Endothelial cell of umbilical vein (primary cell): Measurements from ENCODE around the gene CTSV.

Experiments used
- CTCF ChIP-seq, 2 donors: IDR thresholded peaks; 1 replicate in 1 of 2; 2 replicates in 1 of 2; pipeline ENCODE4 v1.5.1; 2011; ENCODE audit warnings: low read length in 2 of 2, mild to moderate bottlenecking in 2 of 2, moderate library complexity in 2 of 2, control low read depth in 1 of 2, inconsistent platforms in 1 of 2, low read depth in 1 of 2; ENCODE audit not compliant: insufficient read depth in 1 of 2; ENCODE audit errors: extremely low read depth in 1 of 2
- POLR2A ChIP-seq: IDR thresholded peaks from 2 replicates; pipeline ENCODE4 v1.6.1; 2012; ENCODE audit warnings: low read depth, mild to moderate bottlenecking, control low read depth, low read length
- POLR2AphosphoS5 ChIP-seq: IDR thresholded peaks from 2 replicates; pipeline ENCODE4 v1.6.1; 2012; ENCODE audit warnings: low read depth, mild to moderate bottlenecking, control low read depth, low read length, moderate library complexity; ENCODE audit not compliant: insufficient read depth

GRCh38 chr9:97078362-97078761 is 39.4 kb upstream of the CTSV start:
- TF ChIP-seq CTCF (IDR thresholded peaks at IDR 0.05; ENCODE audit: extremely low read depth in 1 of 2, insufficient read depth in 1 of 2, low read depth in 1 of 2, low read length in 2 of 2) (no peak), POLR2AphosphoS5 (no peak), POLR2A (no peak)
